ES-I3 (cell line): ENCODE data around the gene SRSF8.
"Not testable (repeated sequence)": the region's sequence is repeated elsewhere in the genome, so short reads cannot be mapped to it uniquely, and the experiment has no call there.

ENCODE experiments used
- H3K36me3 ChIP-seq: 2 replicates; pipeline ENCODE4 v1.6.1; 2013; ENCODE audit warnings: mild to moderate bottlenecking, low read length, control low read depth, moderate library complexity; ENCODE audit not compliant: insufficient read depth
- H3K4me1 ChIP-seq: 2 replicates; pipeline ENCODE4 v1.6.1; 2013; ENCODE audit warnings: mild to moderate bottlenecking, control low read depth, low read length; ENCODE audit not compliant: insufficient read depth
- H3K9ac ChIP-seq: 2 replicates; pipeline ENCODE4 v1.6.1; 2013; ENCODE audit warnings: low read depth, mild to moderate bottlenecking, low read length, moderate library complexity
- H3K9me3 ChIP-seq: 2 replicates; pipeline ENCODE4 v1.6.1; 2013; ENCODE audit warnings: mild to moderate bottlenecking, low read length, moderate library complexity; ENCODE audit not compliant: control insufficient read depth, insufficient read depth

Gene SRSF8, protein sequence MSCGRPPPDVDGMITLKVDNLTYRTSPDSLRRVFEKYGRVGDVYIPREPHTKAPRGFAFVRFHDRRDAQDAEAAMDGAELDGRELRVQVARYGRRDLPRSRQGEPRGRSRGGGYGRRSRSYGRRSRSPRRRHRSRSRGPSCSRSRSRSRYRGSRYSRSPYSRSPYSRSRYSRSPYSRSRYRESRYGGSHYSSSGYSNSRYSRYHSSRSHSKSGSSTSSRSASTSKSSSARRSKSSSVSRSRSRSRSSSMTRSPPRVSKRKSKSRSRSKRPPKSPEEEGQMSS

DNA sequence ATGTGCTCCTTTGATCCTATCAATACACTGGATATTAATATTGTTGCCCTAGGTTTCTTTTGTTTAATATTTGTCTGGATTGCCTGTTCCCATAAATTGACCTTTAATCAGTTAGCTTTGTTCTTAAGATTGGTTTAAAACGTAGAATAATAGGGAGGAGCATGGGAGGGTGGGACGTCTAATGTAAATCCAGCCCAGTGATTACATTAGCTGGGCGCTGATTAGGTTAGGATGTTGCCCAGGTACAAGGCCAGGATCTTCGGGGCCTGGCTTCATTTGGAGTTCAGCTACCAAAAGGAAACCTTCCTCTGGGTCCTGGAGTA lies at the start of gene SRSF8:
Gene SRSF8 (plus strand): TSS at position 204 of the 323 bp plus-strand sequence. CDS start 308 bp downstream, outside the sequence.
- Histone ChIP-seq H3K4me1 (no peaks in the 10 kb centered on the region), H3K9ac (peak within 1 kb of the TSS; percentile 88), H3K36me3 (no peaks in the 10 kb centered on the region), H3K9me3 (no peaks in the 10 kb centered on the region)

DNA sequence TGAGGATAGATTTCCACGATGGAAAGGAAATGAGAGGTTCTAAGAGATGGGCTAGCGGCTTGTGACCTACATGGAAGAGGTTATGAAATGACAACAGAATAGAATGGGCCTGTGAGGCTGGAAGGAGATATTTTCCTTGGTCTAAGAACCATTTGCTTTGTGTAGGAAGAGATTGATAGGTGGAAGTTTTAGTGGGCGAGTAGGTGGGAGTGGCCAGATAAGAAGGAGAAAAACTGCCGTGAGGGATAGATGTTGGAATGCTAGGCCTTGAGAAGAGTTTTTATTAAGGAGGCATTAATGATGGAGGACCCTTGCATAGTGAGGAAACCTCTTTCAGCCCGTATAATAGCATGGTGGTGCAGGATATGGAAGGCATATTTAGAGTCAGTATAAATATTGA lies 45.3 kb upstream of the SRSF8 start:
- not testable (repeated sequence) for H3K9me3 ChIP-seq, H3K36me3 ChIP-seq, H3K4me1 ChIP-seq, H3K9ac ChIP-seq

DNA sequence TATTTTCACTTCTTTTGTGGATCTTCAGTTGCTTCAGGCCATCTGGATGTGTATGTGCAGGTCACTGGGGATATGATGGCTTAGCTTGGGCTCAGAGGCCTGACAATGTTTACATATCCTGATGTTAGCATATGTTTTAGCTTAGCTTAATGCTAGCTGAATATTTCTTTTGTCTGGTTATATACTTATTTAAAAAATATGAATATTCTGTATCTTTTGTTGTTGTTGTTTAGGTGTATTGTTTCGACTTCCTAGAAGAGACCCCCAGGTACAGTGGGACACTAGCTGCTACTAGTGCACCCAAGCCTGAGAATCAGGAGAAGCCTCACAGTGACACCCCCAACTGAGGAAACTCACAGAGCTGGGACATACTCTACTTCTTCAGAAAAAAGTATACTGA lies 41.8 kb upstream of the SRSF8 start, which contains the start of gene KDM4E:
Gene KDM4E (plus strand): TSS at position 301 of the 400 bp plus-strand sequence. CDS start 300 bp downstream, outside the sequence.
- H3K9me3 ChIP-seq = no peaks in the 10 kb centered on the region
- no peak within 1 kb of the TSS for H3K9ac ChIP-seq
- no peaks in the 10 kb centered on the region for H3K36me3 ChIP-seq
- no peaks in the 10 kb centered on the region for H3K4me1 ChIP-seq

DNA sequence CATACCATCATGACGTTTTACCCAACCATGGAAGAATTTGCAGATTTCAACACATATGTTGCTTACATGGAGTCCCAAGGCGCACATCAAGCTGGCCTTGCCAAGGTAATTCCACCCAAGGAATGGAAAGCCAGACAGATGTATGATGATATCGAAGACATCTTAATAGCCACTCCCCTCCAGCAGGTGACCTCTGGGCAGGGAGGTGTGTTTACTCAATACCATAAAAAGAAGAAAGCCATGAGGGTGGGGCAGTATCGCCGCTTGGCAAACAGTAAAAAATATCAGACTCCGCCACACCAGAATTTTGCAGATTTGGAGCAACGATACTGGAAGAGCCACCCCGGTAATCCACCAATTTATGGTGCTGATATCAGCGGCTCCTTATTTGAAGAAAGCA lies 41.1 kb upstream of the SRSF8 start:
- not testable (repeated sequence) for H3K9ac ChIP-seq, H3K9me3 ChIP-seq, H3K4me1 ChIP-seq, H3K36me3 ChIP-seq

DNA sequence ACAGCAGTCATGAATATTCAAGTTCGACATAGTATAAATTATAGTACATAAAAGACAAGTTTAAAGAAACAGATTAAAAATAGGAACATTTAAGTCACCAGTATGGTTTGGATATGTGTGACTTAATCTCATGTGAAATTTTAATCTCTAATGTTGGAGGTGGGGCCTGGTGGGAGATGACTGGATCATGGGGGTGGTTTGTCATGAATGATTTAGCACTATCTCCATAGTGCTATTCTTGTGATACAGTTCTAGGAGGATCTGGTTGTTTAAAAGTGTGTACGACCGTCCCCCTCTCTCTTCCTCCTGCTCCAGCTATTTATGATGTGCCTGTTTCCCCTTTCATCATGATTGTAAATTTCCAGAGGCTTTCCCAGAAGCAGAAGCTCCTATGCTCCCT lies 38.4 kb upstream of the SRSF8 start:
- H3K36me3 ChIP-seq = no peaks in the 10 kb centered on the region
- H3K9me3 ChIP-seq = no peaks in the 10 kb centered on the region
- no peaks in the 10 kb centered on the region for H3K4me1 ChIP-seq
- no peak overlapping the region for H3K9ac ChIP-seq

DNA sequence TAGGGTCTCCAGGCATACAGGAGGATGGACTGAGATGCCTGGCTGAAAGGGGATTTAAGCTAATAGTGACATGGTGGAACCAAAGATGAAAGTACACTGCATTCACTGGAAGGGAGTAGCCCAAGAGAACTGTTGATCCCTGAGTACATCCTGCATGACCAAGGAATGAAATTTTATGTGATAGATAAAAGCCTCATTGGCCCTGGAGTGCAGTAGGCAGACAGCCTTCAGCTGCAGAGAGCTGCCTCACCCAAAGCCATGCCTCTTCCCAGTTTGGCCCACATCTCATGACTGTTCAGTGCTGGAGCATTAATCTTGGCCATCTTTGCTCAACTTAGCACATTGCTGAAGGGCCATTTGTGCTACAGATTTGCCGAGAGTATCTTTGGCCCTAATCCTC lies 33.7 kb upstream of the SRSF8 start:
- no peak overlapping the region for H3K9ac ChIP-seq
- no peaks in the 10 kb centered on the region for H3K4me1 ChIP-seq
- no peaks in the 10 kb centered on the region for H3K36me3 ChIP-seq
- no peaks in the 10 kb centered on the region for H3K9me3 ChIP-seq

DNA sequence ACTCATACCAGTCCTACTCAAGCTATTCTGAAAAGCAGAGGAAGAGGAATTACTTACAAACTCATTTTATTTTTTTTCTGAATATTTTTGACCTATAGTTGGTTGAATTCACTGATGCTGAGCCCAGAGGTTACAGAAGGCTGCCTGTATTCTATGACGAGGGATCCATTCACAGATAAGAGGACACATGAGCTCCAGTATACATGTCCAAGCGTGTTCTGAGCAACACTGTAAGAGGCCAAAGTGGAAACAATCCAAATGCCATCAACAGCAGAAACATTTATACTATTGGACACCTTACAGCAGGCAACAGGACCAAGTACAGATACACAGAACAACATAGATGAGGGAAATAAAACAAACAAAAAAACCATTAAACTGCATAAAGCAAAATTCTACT lies 31.4 kb upstream of the SRSF8 start:
- H3K36me3 ChIP-seq = no peaks in the 10 kb centered on the region
- H3K4me1 ChIP-seq = no peaks in the 10 kb centered on the region
- H3K9me3 ChIP-seq = no peaks in the 10 kb centered on the region
- no peak overlapping the region for H3K9ac ChIP-seq

DNA sequence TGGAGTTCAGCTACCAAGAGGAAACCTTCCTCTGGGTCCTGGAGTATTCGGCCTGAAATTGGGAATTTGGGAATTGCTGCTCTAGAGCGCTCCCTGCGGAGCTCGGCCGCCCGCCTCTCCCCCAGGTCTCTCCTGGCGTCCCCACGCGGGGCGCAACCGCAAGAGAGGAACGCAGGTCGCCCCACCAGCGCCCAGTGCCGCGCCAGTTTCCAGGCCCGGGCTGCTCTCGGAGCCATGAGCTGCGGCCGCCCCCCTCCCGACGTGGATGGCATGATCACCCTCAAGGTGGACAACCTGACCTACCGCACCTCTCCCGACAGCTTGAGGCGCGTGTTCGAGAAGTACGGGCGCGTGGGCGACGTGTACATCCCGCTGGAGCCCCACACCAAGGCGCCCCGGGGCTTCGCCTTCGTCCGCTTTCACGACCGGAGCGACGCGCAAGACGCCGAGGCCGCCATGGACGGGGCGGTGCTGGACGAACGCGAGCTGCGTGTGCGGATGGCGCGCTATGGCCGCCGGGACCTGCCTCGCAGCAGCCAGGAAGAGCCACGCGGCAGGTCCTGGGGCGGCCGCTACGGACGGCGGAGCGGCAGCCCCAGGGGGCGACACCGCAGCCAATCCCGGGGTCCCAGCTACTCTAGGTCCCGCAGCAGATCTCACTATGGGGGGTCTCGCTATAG lies 29.2 kb upstream of the SRSF8 start:
- not testable (repeated sequence) for H3K36me3 ChIP-seq, H3K9me3 ChIP-seq, H3K4me1 ChIP-seq, H3K9ac ChIP-seq

DNA sequence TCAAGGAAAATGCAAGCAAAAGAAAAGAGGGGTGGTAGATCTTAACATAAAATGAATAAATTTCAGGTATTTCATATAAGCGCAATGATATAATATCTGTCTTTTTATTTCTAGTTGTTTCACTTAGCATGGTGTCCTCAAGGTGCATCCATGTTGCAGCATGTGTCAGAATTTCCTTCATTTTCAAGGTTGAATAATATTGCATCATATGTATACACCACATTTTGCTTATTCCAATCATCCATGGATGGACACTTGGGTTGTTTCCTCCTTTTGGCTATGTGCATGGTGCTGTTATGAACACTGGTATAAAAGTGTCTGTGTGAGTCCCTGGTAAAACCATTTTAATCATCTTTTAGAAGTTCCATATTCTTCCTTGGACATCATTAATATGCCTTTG lies 24.5 kb upstream of the SRSF8 start:
- H3K4me1 ChIP-seq = no peaks in the 10 kb centered on the region

DNA sequence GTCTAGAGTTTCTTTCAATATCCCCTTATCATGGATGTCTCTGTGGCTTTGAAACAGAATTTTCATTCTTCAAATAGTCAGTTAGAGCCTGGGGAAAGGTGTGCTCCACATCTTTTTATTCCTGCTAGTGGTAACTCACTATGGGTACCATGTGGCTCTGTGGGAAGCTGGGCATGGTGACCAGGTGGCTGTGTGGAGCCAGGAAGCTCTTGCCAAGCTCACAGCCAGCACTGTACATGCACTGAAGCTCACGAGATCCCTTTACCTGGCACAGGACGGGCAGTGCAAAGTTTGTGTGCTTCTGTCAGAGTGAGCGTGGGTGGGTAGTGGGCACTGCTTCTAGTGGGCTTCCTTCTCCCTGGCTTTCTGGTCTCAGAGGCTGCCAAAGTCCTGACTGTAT lies 23.8 kb upstream of the SRSF8 start:
- H3K4me1 ChIP-seq = no peaks in the 10 kb centered on the region
- H3K9ac ChIP-seq = no peak overlapping the region
- no peaks in the 10 kb centered on the region for H3K9me3 ChIP-seq
- H3K36me3 ChIP-seq = no peaks in the 10 kb centered on the region

More for the DNA sequence above, 24.5 kb upstream of the SRSF8 start:
- Histone ChIP-seq H3K36me3 (no peaks in the 10 kb centered on the region), H3K9me3 (no peaks in the 10 kb centered on the region), H3K9ac (no peak overlapping the region)

DNA sequence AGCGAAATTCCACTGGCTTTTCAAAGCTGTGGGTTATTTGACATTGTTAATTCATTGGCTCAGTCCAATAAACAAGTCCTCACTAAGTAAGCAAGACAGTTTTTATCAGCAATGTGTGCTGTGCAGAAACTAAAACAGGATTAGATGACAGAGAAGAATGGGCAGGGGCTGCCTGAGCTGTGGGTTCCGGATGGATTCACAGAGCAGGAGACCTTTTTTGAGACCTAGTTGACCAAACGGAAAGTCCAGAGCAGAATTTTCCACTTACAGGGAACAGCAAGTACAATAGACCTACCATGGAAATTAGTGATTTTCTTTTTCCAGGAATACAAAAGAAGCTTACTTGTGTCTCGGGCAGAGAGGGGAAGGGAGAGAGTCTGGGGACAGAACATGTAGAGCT lies 22.7 kb upstream of the SRSF8 start:
- Histone ChIP-seq H3K4me1 (no peaks in the 10 kb centered on the region), H3K9ac (no peak overlapping the region), H3K36me3 (no peaks in the 10 kb centered on the region), H3K9me3 (no peaks in the 10 kb centered on the region)

DNA sequence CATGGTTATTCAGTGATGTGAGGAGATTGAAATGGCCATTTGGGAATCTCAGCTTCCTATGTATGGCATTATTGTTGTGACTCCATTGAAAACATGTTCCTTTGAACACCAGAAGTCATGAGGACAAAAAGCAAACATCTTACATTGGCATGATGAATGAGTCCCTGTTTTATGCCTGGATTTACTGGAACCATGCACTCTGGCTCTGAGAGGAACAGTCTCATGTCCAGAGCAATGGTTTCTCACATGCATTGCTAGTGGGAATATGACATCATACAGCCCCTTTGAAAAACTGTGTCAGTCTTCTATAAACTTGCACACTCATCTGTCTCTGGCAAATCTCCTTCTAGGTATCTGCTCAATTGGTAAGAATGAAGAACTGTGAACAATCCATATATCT lies 20.9 kb upstream of the SRSF8 start:
- no peaks in the 10 kb centered on the region for H3K36me3 ChIP-seq
- no peaks in the 10 kb centered on the region for H3K9me3 ChIP-seq
- no peaks in the 10 kb centered on the region for H3K4me1 ChIP-seq
- H3K9ac ChIP-seq = no peak overlapping the region

DNA sequence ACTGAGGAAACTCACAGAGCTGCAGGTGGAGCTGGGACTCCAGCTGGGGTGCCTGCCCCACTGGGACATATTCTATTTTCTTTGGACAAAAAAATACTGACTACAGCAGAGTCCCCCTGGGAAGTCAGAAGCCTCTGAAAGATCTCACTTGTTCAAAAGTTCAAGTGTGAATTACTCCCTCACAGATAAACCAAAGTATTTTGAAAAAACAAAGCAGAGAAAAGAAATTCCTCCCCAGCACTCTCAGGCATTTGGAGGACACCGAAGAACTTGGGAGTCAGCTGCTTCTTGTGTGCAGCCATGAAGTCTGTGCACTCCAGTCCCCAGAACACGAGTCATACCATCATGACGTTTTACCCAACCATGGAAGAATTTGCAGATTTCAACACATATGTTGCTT lies 17.6 kb upstream of the SRSF8 start, which contains the start of gene KDM4F:
Gene KDM4F (plus strand): TSS at position 301 of the 400 bp plus-strand sequence.
- H3K9me3 ChIP-seq, H3K36me3 ChIP-seq, H3K4me1 ChIP-seq, H3K9ac ChIP-seq: not testable (repeated sequence)

DNA sequence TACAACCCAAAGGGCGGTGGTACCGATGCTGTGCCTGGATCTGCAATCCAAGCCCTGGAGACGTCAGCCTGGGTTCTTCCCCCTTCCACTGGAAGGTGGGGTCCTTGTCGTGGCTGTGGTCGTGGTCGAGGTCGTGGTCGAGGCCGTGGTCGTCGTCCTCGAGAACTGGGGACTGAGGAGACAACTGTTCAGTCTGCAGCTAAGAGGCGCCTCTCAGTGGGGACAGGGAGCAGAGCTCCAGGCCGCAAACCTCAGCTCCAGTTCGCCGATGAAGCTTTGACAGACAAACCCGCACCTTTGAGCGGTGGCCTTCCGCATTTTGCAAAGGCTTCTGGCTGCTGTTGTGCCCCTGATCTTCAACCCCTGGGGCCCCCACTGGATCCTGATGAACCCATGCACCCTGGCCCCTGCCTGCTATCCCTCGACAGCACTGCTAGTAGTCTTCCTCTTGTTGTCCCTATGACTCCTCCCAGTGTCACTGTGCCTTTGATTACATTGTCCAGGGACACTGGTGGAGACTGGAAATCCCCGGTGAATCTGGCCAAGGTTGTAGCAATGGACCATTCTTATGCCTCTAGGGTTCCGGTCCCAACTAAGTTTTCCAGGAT lies 16.0 kb upstream of the SRSF8 start:
- no peaks in the 10 kb centered on the region for H3K9me3 ChIP-seq
- no peaks in the 10 kb centered on the region for H3K36me3 ChIP-seq
- no peaks in the 10 kb centered on the region for H3K4me1 ChIP-seq
- no peak overlapping the region for H3K9ac ChIP-seq

DNA sequence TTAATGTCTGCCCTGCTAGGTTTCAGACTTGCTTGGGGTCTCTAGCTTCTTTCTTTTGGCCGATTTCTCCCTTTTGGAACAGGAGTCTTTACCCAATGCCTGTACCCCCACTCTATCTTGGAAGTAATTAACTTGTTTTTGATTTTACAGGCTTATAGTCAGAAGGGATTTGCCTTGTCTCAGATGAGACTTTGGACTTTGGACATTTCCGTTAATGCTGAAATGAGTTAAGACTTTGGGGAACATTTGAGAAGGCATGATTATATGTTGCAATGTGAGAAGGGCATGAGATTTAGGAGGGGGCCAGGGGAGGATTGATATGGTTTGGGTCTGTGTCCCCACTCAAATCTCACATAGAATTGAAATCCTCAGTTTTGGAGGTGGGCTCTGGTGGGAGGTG lies 12.4 kb upstream of the SRSF8 start:
- H3K9ac ChIP-seq = no peak overlapping the region
- H3K9me3 ChIP-seq = no peaks in the 10 kb centered on the region
- H3K36me3 ChIP-seq = no peaks in the 10 kb centered on the region
- no peaks in the 10 kb centered on the region for H3K4me1 ChIP-seq
